PC-9 (cell line): ENCODE measurements around the gene GLRA1. TPM values are rescaled to one million over a fixed set of nuclear protein-coding genes. Genes with fewer than 3 reads are reported as not detected.

Experiments used
- BruUV-seq: library from RNA; stranded (reverse); fragments of 400-500 nt; replicated peaks from 2 replicates; lab custom pipeline; 2021; lab: Mats Ljungman, UMichigan
- CTCF ChIA-PET: fragments of 300-600 bp; sonication (Branson Sonifier 250); formaldehyde crosslinking; loops from one replicate; lab custom pipeline; 2022; ENCODE audit warnings: antibody characterized with exemption; lab: Charles Lee
- POLR2A ChIA-PET: fragments of 300-600 bp; sonication (Branson Sonifier 250); formaldehyde crosslinking; loops from one replicate; lab custom pipeline; 2022; ENCODE audit warnings: antibody characterized with exemption; ENCODE audit not compliant: unreplicated experiment; lab: Charles Lee
- DNase-seq, 2 experiments: peaks; one replicate each; pipeline versions ENCODE4 v3.0.0 to v3.0.0-alpha.2; 2015 to 2022; ENCODE audit warnings: mixed read lengths in 1 of 2
- H2AFZ ChIP-seq: fragments of 200-600 bp; sonication (generic); 2 replicates; pipeline ENCODE4 v1.8.1; 2017; ENCODE audit warnings: antibody characterized with exemption
- H3F3A ChIP-seq: fragments of 200-600 bp; sonication (generic); 2 replicates; pipeline ENCODE4 v1.8.1; 2017; ENCODE audit warnings: antibody characterized with exemption, mild to moderate bottlenecking, low read depth; ENCODE audit not compliant: insufficient read depth
- H3K27ac ChIP-seq: fragments of 200-600 bp; sonication (generic); 2 replicates; pipeline ENCODE4 v1.6.1; 2016; ENCODE audit warnings: mixed run types
- H3K27me3 ChIP-seq: fragments of 200-600 bp; sonication (generic); 2 replicates; pipeline ENCODE4 v1.6.1; 2016; ENCODE audit warnings: low read depth, mixed run types; ENCODE audit not compliant: insufficient read depth
- H3K36me3 ChIP-seq: fragments of 200-600 bp; sonication (generic); 2 replicates; pipeline ENCODE4 v1.6.1; 2016; ENCODE audit warnings: low read depth, mixed run types
- H3K4me1 ChIP-seq: fragments of 200-600 bp; sonication (generic); replicated peaks from 2 replicates; pipeline ENCODE4 v1.6.1; 2016; ENCODE audit warnings: mixed run types; ENCODE audit not compliant: insufficient read depth
- H3K4me2 ChIP-seq: fragments of 200-600 bp; sonication (generic); 2 replicates; pipeline ENCODE4 v1.6.1; 2017; ENCODE audit warnings: mixed run types
- H3K4me3 ChIP-seq: fragments of 200-600 bp; sonication (generic); 2 replicates; pipeline ENCODE4 v1.6.1; 2016; ENCODE audit warnings: mixed run types
- H3K79me2 ChIP-seq: fragments of 200-600 bp; sonication (generic); 2 replicates; pipeline ENCODE4 v1.6.1; 2017; ENCODE audit warnings: low read depth, mixed run types
- H3K9me2 ChIP-seq: fragments of 200-600 bp; sonication (generic); 2 replicates; pipeline ENCODE4 v1.8.1; 2017; ENCODE audit warnings: mild to moderate bottlenecking; ENCODE audit not compliant: insufficient read depth
- H3K9me3 ChIP-seq: fragments of 200-600 bp; sonication (generic); 2 replicates; pipeline ENCODE4 v1.8.1; 2016; ENCODE audit warnings: low read depth; ENCODE audit not compliant: insufficient read depth
- H4K20me1 ChIP-seq: fragments of 200-600 bp; sonication (generic); 2 replicates; pipeline ENCODE4 v1.8.1; 2017; ENCODE audit not compliant: insufficient read depth
- EZH2 ChIP-seq: fragments of 200-600 bp; sonication (generic); IDR thresholded peaks from 2 replicates; pipeline ENCODE4 v1.8.0; 2017; ENCODE audit warnings: antibody characterized with exemption, low read depth
- intact Hi-C: fragments of 100-400 bp; cut with micrococcal nuclease; formaldehyde crosslinking; loops from one replicate; pipeline ENCODE4 v1.10.0; 2022; ENCODE audit not compliant: unreplicated experiment
- total RNA-seq: library from RNA; stranded (reverse); gene quantifications from 2 replicates; pipeline ENCODE4 v1.2.3, GENCODE V29; 2021
- TF ChIP-seq, protein P1 (sequence below): fragments of 200-600 bp; sonication (generic); conservative IDR thresholded peaks from 2 replicates; pipeline ENCODE4 v1.6.1; 2017; ENCODE audit warnings: mixed run types, antibody characterized with exemption, mild to moderate bottlenecking, moderate library complexity

Gene GLRA1
- total RNA-seq, 1 experiment from 2014 or later, result not detected

DNA sequence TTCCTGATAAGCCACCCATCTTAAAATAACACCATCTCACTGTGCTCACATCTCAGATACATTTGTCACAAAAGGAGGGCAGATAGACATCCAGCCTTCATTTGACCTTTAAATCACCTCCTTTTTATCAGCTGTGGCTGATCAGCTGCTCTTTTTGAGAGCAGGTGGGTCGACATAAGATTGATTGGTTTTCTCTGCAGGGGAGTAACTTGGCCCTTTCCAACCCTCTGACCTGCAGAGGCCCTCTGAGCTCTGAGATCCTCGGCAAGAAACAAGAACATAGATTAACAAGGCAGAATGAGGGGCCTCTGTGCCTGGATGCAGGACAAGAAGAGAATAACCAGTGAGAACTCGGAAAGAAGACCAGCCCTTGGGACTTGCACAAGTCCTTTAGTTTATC, 33.5 kb upstream of the GLRA1 start:
- no peak overlapping the region for H3K4me3 ChIP-seq
- H3K27me3 ChIP-seq, result peaks cover 33% of the 10 kb centered on the region
- BruUV-seq, result no TSS peak
- H3K4me2 ChIP-seq, result no peak overlapping the region
- CTCF ChIA-PET, result no interaction called here
- H3K36me3 ChIP-seq, result no peaks in the 10 kb centered on the region
- no peak overlapping the region for H3K27ac ChIP-seq
- H3K79me2 ChIP-seq, result no peaks in the 10 kb centered on the region
- intact Hi-C loops, result no loop called here
- no peaks in the 10 kb centered on the region for H3F3A ChIP-seq
- no peaks in the 10 kb centered on the region for H3K4me1 ChIP-seq
- no peaks in the 10 kb centered on the region for H3K9me3 ChIP-seq
- H4K20me1 ChIP-seq, result no peaks in the 10 kb centered on the region
- H3K9me2 ChIP-seq, result no peaks in the 10 kb centered on the region
- no peak overlapping the region for H2AFZ ChIP-seq
- TF ChIP-seq, protein P1, sequence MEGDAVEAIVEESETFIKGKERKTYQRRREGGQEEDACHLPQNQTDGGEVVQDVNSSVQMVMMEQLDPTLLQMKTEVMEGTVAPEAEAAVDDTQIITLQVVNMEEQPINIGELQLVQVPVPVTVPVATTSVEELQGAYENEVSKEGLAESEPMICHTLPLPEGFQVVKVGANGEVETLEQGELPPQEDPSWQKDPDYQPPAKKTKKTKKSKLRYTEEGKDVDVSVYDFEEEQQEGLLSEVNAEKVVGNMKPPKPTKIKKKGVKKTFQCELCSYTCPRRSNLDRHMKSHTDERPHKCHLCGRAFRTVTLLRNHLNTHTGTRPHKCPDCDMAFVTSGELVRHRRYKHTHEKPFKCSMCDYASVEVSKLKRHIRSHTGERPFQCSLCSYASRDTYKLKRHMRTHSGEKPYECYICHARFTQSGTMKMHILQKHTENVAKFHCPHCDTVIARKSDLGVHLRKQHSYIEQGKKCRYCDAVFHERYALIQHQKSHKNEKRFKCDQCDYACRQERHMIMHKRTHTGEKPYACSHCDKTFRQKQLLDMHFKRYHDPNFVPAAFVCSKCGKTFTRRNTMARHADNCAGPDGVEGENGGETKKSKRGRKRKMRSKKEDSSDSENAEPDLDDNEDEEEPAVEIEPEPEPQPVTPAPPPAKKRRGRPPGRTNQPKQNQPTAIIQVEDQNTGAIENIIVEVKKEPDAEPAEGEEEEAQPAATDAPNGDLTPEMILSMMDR, result no peak
- TF ChIP-seq EZH2, result no peak
- POLR2A ChIA-PET, result no interaction called here
- DNase-seq, result no peak

DNA sequence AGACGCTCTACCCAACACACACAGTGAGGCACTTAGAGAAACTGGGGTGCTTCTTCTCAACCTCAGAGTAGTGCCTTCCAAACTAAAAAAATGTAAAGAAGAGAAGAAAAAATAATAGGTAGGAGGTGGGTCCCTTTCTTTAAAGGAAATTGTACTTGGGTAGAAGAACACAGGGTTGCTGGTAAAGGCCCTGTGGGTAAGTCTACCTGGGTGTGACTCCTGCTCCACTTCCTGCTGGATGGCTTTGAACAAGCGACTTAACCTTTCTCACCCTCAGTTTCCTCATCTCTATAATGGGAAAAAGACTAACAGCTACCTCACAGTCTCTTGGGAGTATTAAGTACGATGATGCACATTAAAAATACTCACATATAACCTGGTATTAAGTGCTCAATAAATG, 32.1 kb upstream of the GLRA1 start:
- peaks cover 27% of the 10 kb centered on the region; the same call in 1 of the 2 replicates for H3K27me3 ChIP-seq
- POLR2A ChIA-PET, result no interaction called here

DNA sequence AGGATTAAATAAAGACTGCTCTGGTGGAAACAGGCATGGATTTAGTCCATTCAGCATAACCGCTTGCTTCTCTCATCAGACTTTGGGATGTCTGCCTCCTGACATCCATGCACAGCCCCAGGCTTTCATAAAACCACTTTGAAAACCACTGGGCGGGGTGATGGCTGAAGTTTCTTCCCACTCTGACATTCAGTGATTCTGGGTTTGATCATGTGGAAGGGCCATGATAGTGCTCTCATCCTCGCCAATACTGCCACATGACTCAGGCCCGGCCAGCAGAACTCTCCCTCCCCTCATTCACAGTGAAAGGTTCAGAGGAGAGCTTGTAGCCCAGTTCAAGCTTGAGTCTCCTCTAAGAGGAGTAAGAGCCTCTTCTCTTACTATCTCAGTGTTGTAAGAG, 29.6 kb upstream of the GLRA1 start:
- H3K4me1 ChIP-seq, result no peaks in the 10 kb centered on the region

More for the DNA sequence above, 32.1 kb upstream of the GLRA1 start:
- Histone ChIP-seq H4K20me1 (no peaks in the 10 kb centered on the region), H2AFZ (no peak overlapping the region), H3K9me3 (no peaks in the 10 kb centered on the region), H3K4me2 (no peak overlapping the region), H3K79me2 (no peaks in the 10 kb centered on the region), H3K4me3 (no peak overlapping the region), H3F3A (no peaks in the 10 kb centered on the region), H3K4me1 (no peaks in the 10 kb centered on the region), H3K36me3 (no peaks in the 10 kb centered on the region), H3K9me2 (no peaks in the 10 kb centered on the region), H3K27ac (no peak overlapping the region)
- no peak for TF ChIP-seq EZH2
- TF ChIP-seq, protein P1, result no peak
- intact Hi-C loops, result no loop called here
- CTCF ChIA-PET, result no interaction called here
- no peak for DNase-seq
- BruUV-seq, result no TSS peak

More for the DNA sequence above, 29.6 kb upstream of the GLRA1 start:
- no TSS peak for BruUV-seq
- ChIA-PET CTCF (no interaction called here), POLR2A (no interaction called here)
- DNase-seq, result no peak
- no peak overlapping the region for H3K4me2 ChIP-seq
- H3K36me3 ChIP-seq, result no peaks in the 10 kb centered on the region
- H3K27ac ChIP-seq, result no peak overlapping the region
- H2AFZ ChIP-seq, result no peak overlapping the region
- no peaks in the 10 kb centered on the region for H4K20me1 ChIP-seq
- H3K9me3 ChIP-seq, result no peaks in the 10 kb centered on the region
- no peak overlapping the region for H3K4me3 ChIP-seq
- no peaks in the 10 kb centered on the region for H3F3A ChIP-seq
- peaks cover 20% of the 10 kb centered on the region; the same call in 1 of the 2 replicates for H3K27me3 ChIP-seq
- H3K79me2 ChIP-seq, result no peaks in the 10 kb centered on the region
- TF ChIP-seq EZH2, result no peak
- TF ChIP-seq, protein P1, result no peak
- intact Hi-C loops, result no loop called here
- H3K9me2 ChIP-seq, result no peaks in the 10 kb centered on the region
